Measurements from ENCODE around the gene NCKAP5L.

Gene NCKAP5L

DNA sequence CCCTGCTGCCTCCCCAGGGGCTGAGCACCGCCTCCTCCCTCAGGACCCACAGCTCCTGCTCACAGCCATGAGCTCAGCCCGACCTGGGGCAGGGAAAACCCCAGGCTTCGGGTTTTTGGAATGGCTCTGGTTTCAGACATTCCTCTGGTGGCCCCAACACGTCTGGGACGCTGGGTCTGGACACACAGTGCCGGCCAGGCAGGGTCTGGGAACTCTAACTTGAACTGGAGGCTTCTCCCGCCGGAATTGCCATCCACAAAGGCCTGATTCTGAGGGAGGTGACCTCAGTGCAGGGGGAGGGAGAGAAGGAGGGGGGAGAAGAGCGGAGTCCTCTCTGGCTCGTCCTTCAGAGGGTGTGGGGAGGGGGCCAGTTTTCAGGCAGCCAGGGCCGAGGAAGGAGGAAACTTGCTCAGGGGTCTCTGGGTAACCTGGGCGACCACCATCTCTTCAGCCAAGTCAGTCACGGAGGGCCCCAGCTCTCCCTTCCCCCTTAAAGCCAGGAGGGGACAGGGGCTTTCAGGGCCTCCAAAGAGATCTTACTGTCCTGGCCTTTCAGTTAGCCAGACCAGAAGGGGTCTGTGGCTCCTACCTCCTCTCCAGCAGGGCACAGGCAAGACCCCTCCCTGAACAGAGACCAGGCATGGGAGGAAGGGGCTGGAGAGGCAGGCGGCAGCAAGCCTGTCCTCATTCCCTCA is 19.4 kb downstream of the NCKAP5L start:
- H3K9me3 ChIP-seq (ENCODE audit: control insufficient read depth, low read length): no peaks in the 10 kb centered on the region
- peaks cover 42% of the 10 kb centered on the region for H3K4me1 ChIP-seq (ENCODE audit: control insufficient read depth, insufficient read depth, low read length, poor library complexity, severe bottlenecking)
- peak overlapping the region; percentile 95 for H3K27ac ChIP-seq (ENCODE audit: low read depth, low read length, severe bottlenecking)
- H3K36me3 ChIP-seq (ENCODE audit: control insufficient read depth, insufficient read depth, low read length): peaks cover 55% of the 10 kb centered on the region
- 43 to 47% methylated on average over 5 to 11 of the region's 14 CpGs for WGBS, 2 experiments (ENCODE audit: insufficient coverage in 2 of 2)
- H3K4me3 ChIP-seq (ENCODE audit: extremely low read depth, insufficient read depth, low read length, poor library complexity, severe bottlenecking): no peak overlapping the region

DNA sequence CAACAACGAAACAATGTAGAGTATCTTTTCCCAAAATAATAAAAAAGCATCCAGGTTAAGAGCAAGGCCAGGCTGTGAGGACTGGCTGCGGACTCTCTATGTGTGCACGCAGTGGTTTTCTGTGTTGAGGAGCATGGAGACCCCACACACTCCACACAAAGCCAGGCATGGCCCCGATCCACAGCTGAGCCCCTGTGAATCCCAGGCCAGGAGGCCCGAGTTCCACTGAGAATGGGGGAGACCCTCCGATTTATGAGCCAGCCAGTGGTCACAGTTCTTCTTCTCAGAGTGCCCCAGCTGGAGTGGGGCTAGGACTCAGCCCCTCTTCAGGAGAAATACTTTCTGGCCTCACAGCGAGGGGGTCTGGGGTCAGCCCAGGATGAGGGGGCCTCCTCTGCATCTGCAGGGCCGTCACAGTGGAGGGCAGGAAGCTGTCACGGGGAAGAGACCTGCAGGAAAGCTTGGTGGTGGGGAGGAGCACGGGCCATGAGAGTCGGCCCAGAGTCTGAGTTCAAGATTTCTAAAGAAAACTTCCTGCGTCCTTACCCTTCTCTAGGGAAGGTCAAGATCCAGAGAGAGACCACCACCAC is 20.1 kb downstream of the NCKAP5L start:
- Histone ChIP-seq H3K9me3 (ENCODE audit: control insufficient read depth, low read length) (no peaks in the 10 kb centered on the region), H3K4me3 (ENCODE audit: extremely low read depth, insufficient read depth, low read length, poor library complexity, severe bottlenecking) (no peak overlapping the region), H3K36me3 (ENCODE audit: control insufficient read depth, insufficient read depth, low read length) (peaks cover 56% of the 10 kb centered on the region), H3K4me1 (ENCODE audit: control insufficient read depth, insufficient read depth, low read length, poor library complexity, severe bottlenecking) (peaks cover 42% of the 10 kb centered on the region), H3K27ac (ENCODE audit: low read depth, low read length, severe bottlenecking) (peak overlapping the region; percentile 95)
- 80 to 81% methylated on average over 7 of the region's 12 CpGs for WGBS, 2 experiments (ENCODE audit: insufficient coverage in 2 of 2)

DNA sequence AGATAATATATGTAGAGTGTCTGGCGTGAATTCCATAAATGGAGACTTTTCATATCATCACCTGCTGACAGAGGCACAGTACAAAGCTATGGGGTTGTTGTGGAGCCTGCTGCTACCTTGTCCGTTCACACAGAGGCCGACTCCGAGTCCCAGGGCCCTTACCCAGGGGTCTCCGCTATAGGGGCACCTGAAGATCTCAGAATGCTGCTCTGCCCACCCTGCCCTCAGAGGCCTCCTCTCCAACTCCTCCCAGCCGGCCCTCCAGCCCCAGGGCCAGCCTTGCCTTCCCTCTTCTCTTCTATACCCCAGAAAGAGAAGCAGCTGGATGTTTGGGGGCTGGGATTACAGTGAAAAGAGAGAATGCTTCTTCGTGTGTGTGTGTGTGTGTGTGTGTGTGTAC is 21.3 kb downstream of the NCKAP5L start:
- Histone ChIP-seq H3K36me3 (ENCODE audit: control insufficient read depth, insufficient read depth, low read length) (peaks cover 60% of the 10 kb centered on the region), H3K4me3 (ENCODE audit: extremely low read depth, insufficient read depth, low read length, poor library complexity, severe bottlenecking) (no peak overlapping the region), H3K9me3 (ENCODE audit: control insufficient read depth, low read length) (no peaks in the 10 kb centered on the region), H3K27ac (ENCODE audit: low read depth, low read length, severe bottlenecking) (no peak overlapping the region), H3K4me1 (ENCODE audit: control insufficient read depth, insufficient read depth, low read length, poor library complexity, severe bottlenecking) (peaks cover 42% of the 10 kb centered on the region)
- WGBS, 2 experiments (ENCODE audit: insufficient coverage in 2 of 2): 93 to 95% methylated on average over 5 of the region's 7 CpGs

DNA sequence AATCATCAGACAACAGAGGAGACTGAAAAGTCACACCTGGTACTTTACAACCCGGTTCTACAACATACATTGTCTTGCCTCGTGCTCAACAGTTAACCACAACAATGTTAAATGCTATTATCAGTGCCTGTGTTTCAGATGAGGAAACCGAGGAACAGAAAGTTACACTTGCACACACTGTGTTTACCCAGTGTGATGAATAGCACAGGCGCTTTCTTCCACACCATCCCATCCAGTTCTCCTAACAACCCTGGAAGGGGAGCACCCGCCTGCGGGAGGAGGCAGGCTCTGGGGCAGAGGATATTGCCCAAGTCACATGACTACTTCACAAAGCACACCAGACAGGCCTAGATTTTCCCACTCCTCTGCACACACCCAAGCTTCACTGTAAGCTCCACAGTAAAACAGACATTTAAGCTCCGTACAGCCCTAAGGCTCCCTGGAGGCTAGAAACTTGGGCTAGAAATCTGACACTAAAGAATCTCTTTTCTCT is 21.8 kb downstream of the NCKAP5L start:
- Histone ChIP-seq H3K36me3 (ENCODE audit: control insufficient read depth, insufficient read depth, low read length) (peaks cover 65% of the 10 kb centered on the region), H3K9me3 (ENCODE audit: control insufficient read depth, low read length) (no peaks in the 10 kb centered on the region), H3K27ac (ENCODE audit: low read depth, low read length, severe bottlenecking) (no peak overlapping the region), H3K4me3 (ENCODE audit: extremely low read depth, insufficient read depth, low read length, poor library complexity, severe bottlenecking) (no peak overlapping the region), H3K4me1 (ENCODE audit: control insufficient read depth, insufficient read depth, low read length, poor library complexity, severe bottlenecking) (peaks cover 38% of the 10 kb centered on the region)
- WGBS, 2 experiments (ENCODE audit: insufficient coverage in 2 of 2): 93% methylated on average over 4 to 7 of the region's 7 CpGs

DNA sequence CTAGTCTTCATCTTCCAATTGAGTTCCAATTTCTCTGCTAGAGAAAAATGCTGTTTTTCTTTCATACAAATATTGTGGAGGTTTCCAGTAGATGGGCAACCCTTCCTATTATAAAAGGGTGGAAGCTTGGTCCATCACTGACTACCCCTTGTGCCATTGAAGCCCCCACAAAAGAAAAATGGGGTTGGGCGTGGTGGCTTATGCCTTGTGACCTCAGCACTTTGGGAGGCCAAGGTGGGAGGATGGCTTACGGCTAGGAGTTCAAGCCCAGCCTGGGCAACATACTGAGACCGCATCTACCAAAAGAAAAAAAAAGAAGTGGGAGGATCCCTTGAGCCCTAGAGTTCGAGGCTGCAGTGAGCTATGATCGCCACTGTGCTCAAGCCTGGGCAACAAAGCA is 22.8 kb downstream of the NCKAP5L start:
- Histone ChIP-seq H3K4me1 (ENCODE audit: control insufficient read depth, insufficient read depth, low read length, poor library complexity, severe bottlenecking) (peaks cover 30% of the 10 kb centered on the region), H3K27ac (ENCODE audit: low read depth, low read length, severe bottlenecking) (no peak overlapping the region), H3K4me3 (ENCODE audit: extremely low read depth, insufficient read depth, low read length, poor library complexity, severe bottlenecking) (no peak overlapping the region), H3K36me3 (ENCODE audit: control insufficient read depth, insufficient read depth, low read length) (peaks cover 74% of the 10 kb centered on the region), H3K9me3 (ENCODE audit: control insufficient read depth, low read length) (no peaks in the 10 kb centered on the region)
- 90 to 95% methylated on average over 5 of the region's 5 CpGs for WGBS, 2 experiments (ENCODE audit: insufficient coverage in 2 of 2)

GRCh38 chr12:49804821-49805220 is 23.4 kb downstream of the NCKAP5L start:
- Histone ChIP-seq H3K9me3 (ENCODE audit: control insufficient read depth, low read length) (no peaks in the 10 kb centered on the region), H3K4me3 (ENCODE audit: extremely low read depth, insufficient read depth, low read length, poor library complexity, severe bottlenecking) (no peak overlapping the region), H3K36me3 (ENCODE audit: control insufficient read depth, insufficient read depth, low read length) (peaks cover 78% of the 10 kb centered on the region), H3K4me1 (ENCODE audit: control insufficient read depth, insufficient read depth, low read length, poor library complexity, severe bottlenecking) (peaks cover 24% of the 10 kb centered on the region), H3K27ac (ENCODE audit: low read depth, low read length, severe bottlenecking) (no peak overlapping the region)
- 95% methylated on average over 7 to 10 of the region's 10 CpGs for WGBS, 2 experiments (ENCODE audit: insufficient coverage in 2 of 2)

- WGBS, 2 experiments (ENCODE audit: insufficient coverage in 2 of 2): 90 to 96% methylated on average over 7 to 11 of the region's 12 CpGs
- Histone ChIP-seq H3K4me3 (ENCODE audit: extremely low read depth, insufficient read depth, low read length, poor library complexity, severe bottlenecking) (no peak overlapping the region), H3K4me1 (ENCODE audit: control insufficient read depth, insufficient read depth, low read length, poor library complexity, severe bottlenecking) (peaks cover 14% of the 10 kb centered on the region), H3K9me3 (ENCODE audit: control insufficient read depth, low read length) (no peaks in the 10 kb centered on the region), H3K27ac (ENCODE audit: low read depth, low read length, severe bottlenecking) (no peak overlapping the region), H3K36me3 (ENCODE audit: control insufficient read depth, insufficient read depth, low read length) (peaks cover 87% of the 10 kb centered on the region)
Observed at GRCh38 chr12:49803693-49804450, 24.3 kb downstream of the NCKAP5L start.

DNA sequence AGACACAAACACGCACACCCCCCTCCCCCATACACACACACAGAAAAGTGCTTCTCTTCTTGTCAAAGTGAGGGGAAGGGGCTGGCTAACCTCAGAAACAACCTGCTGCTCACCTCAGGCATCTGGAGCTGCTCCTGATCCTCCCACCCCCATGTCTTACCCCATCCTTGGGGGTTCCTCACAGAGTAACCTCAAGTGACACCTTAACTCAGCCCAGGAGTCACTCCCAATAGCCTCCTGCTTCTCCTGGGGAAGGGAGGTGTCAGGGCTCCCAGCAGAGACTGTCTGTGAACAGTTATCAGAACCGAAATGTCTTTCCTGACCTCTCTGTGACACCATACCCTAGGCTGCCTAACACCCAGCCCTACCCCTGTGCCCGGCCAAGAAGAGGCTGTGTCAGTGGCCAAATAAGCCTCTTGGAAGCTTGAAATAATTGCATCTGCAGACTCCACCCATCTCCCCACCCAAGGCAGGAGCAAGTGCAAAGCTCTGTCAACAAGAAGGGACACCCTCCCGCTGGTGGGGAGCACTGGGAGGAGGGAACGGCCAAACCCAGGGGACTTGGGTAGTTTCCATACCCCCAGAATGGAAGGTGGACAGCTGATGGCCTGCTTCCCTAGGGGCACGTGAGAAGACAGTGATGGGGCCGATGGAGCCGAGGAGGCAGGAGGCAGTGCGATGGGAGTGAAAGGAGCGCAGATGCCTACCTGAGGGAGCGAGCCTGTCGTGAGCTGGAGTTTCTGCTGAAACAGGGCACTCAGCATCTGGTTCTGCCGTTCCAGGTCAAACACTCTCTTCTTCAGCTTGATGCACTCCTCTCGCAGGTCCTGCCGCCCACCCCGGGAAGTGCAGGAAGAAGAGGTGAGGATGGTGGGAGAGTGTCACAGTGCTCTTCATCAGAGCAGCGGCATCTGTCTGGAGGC is 26.8 kb downstream of the NCKAP5L start:
- WGBS, 2 experiments (ENCODE audit: insufficient coverage in 2 of 2): 89 to 99% methylated on average over 13 of the region's 17 CpGs

DNA sequence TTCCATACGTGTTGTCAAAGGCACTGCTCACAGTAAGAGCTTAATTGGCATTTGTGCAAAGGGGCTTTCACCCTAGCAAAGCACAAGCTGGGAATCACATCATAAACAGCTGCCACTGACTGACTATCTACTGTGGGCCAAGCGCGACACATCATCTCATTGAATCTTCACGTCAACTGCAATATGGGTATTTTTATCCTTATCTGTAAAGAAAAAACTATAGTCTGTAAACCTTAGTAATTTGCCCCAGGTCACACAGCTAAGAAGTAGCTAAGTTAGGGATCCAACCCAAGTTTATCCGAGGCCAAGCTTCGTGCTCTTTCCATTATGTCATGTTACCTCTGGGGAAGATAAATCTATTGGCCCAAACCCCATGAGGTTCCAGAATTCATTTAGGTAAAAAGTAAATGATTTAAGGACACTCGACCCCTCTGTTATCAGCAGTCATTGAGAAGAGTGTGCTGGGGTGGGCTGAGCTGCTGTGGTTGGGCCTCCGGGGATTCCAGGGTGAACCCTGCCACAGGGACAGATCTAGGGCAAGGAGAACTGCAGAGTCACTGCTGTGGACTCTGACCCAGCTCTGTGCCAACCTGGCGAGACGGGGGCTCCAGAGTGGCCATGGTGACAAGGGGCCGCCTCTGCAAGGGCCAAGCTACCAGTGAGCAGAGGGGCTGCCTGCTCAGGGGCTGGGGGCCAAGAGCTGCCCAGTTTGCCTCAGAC is 27.6 kb downstream of the NCKAP5L start:
- Histone ChIP-seq H3K4me3 (ENCODE audit: extremely low read depth, insufficient read depth, low read length, poor library complexity, severe bottlenecking) (no peak overlapping the region), H3K9me3 (ENCODE audit: control insufficient read depth, low read length) (no peaks in the 10 kb centered on the region), H3K36me3 (ENCODE audit: control insufficient read depth, insufficient read depth, low read length) (peaks cover 93% of the 10 kb centered on the region), H3K27ac (ENCODE audit: low read depth, low read length, severe bottlenecking) (no peak overlapping the region), H3K4me1 (ENCODE audit: control insufficient read depth, insufficient read depth, low read length, poor library complexity, severe bottlenecking) (no peaks in the 10 kb centered on the region)
- 98 to 99% methylated on average over 6 to 7 of the region's 11 CpGs for WGBS, 2 experiments (ENCODE audit: insufficient coverage in 2 of 2)

More for the DNA sequence above, 26.8 kb downstream of the NCKAP5L start:
- Histone ChIP-seq H3K27ac (ENCODE audit: low read depth, low read length, severe bottlenecking) (no peak overlapping the region), H3K4me1 (ENCODE audit: control insufficient read depth, insufficient read depth, low read length, poor library complexity, severe bottlenecking) (no peaks in the 10 kb centered on the region), H3K9me3 (ENCODE audit: control insufficient read depth, low read length) (no peaks in the 10 kb centered on the region), H3K36me3 (ENCODE audit: control insufficient read depth, insufficient read depth, low read length) (peaks cover 93% of the 10 kb centered on the region), H3K4me3 (ENCODE audit: extremely low read depth, insufficient read depth, low read length, poor library complexity, severe bottlenecking) (no peak overlapping the region)
